C4-2B (cell line): ENCODE results near the gene YEATS2.

Source experiments
- CTCF ChIP-seq: fragments of 450-650 bp; conservative IDR thresholded peaks from 2 replicates; pipeline ENCODE4 v1.5.1; 2017; ENCODE audit warnings: mild to moderate bottlenecking
- ZFX ChIP-seq: fragments of 450-650 bp; IDR thresholded peaks from 2 replicates; pipeline ENCODE4 v1.6.1; 2017

- TF ChIP-seq CTCF: no peak
- no peak for TF ChIP-seq ZFX
These were observed 4.1 kb downstream of the YEATS2 start for GRCh38 chr3:183701744-183702143.
